Type B pancreatic cell (in vitro differentiated cells): ENCODE measurements around the gene GMPPA. TPM values are rescaled to one million over a fixed set of nuclear protein-coding genes. Genes with fewer than 3 reads are reported as not detected.

ENCODE experiments used
- DNase-seq: peaks from one replicate; pipeline ENCODE4 v3.0.0; 2021; ENCODE audit warnings: mixed read lengths; ENCODE audit not compliant: unreplicated experiment; ENCODE audit errors: extremely low spot score
- H3K27ac Mint-ChIP-seq: 2 replicates; pipeline ENCODE4 v1.8.0; 2021; ENCODE audit warnings: mild to moderate bottlenecking, mixed read lengths
- H3K27me3 Mint-ChIP-seq: 2 replicates; pipeline ENCODE4 v1.8.0; 2021; ENCODE audit warnings: mixed read lengths
- H3K36me3 Mint-ChIP-seq: 2 replicates; pipeline ENCODE4 v1.8.0; 2021; ENCODE audit warnings: mixed read lengths
- H3K4me1 Mint-ChIP-seq: one replicate; pipeline ENCODE4 v1.8.0; 2021; ENCODE audit warnings: mixed read lengths; ENCODE audit not compliant: unreplicated experiment
- H3K4me3 Mint-ChIP-seq: 2 replicates; pipeline ENCODE4 v1.8.0; 2021; ENCODE audit warnings: mild to moderate bottlenecking, mixed read lengths
- H3K9me3 Mint-ChIP-seq: 2 replicates; pipeline ENCODE4 v1.8.0; 2021; ENCODE audit warnings: mixed read lengths
- total RNA-seq: library from RNA; stranded (reverse); gene quantifications from 2 replicates; pipeline ENCODE4 v1.2.1, GENCODE V29; 2021; ENCODE audit warnings: low replicate concordance
- TF ChIP-seq, protein P1 (sequence below): fragments of 200-600 bp; sonication (generic); conservative IDR thresholded peaks from 2 replicates; pipeline ENCODE4 v1.5.0; 2021; ENCODE audit warnings: antibody characterized with exemption, mild to moderate bottlenecking

Gene GMPPA
- total RNA-seq, 1 donor from 2014 or later: 34.4 TPM

DNA sequence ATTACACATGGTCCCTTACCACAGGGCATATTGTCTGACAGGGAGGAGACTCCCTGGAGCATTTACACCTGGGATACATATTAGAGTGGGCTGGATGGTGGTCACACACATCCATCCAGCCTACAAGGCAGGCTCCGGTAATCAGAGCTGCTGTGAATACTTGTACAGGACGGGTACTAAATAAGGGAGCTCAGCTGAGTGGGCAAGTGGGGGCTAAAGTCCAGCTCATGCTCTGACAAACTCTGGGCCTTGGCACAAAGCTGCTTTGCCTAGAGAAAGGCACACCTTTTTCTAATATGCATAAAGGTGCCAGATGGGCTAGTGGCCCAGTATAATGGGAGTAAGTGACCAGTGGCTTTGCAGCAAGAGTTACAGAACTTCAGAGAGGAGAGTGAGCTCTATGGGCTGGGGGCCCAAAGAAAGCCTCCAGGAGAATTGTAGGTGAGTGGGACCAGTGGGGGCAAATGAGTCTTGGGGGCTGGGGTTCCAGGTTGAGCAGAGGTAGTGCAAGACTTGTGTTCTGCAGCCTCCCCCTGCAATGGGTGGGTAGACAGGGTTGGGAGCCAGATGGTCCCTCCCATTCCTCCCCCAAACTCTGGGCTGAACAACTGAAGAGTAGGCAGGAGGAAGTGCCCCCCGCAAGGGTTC is 46.7 kb downstream of the GMPPA start:
- Mint-ChIP-seq H3K36me3 (peaks cover 7% of the 10 kb centered on the region), H3K9me3 (no peaks in the 10 kb centered on the region), H3K4me1 (peaks cover 18% of the 10 kb centered on the region), H3K27me3 (peaks cover 9% of the 10 kb centered on the region), H3K4me3 (peak overlapping the region; percentile 92), H3K27ac (peak overlapping the region; percentile 88)
- no peak for DNase-seq
- TF ChIP-seq, protein P1, sequence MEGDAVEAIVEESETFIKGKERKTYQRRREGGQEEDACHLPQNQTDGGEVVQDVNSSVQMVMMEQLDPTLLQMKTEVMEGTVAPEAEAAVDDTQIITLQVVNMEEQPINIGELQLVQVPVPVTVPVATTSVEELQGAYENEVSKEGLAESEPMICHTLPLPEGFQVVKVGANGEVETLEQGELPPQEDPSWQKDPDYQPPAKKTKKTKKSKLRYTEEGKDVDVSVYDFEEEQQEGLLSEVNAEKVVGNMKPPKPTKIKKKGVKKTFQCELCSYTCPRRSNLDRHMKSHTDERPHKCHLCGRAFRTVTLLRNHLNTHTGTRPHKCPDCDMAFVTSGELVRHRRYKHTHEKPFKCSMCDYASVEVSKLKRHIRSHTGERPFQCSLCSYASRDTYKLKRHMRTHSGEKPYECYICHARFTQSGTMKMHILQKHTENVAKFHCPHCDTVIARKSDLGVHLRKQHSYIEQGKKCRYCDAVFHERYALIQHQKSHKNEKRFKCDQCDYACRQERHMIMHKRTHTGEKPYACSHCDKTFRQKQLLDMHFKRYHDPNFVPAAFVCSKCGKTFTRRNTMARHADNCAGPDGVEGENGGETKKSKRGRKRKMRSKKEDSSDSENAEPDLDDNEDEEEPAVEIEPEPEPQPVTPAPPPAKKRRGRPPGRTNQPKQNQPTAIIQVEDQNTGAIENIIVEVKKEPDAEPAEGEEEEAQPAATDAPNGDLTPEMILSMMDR: no peak

DNA sequence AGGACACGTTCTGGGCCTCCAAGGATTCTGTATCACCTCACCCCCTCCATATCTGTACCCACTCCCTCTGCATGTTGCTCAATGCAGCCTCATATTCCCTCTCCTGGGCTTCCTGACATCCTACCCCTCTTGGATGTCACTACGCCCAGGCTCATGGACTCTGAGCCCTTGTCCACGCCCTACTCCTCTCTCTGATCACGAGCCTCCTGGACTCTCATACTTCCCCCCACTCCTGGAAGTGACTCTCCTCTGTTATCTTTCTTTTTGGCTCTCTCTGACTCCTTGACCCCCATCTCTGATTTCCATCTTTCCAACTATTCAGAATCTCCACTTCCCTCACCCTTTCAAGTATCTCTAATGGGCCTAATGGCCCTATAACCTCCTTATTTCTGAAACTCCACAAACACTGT is 47.3 kb downstream of the GMPPA start:
- H3K9me3 Mint-ChIP-seq: no peaks in the 10 kb centered on the region
- H3K4me3 Mint-ChIP-seq: peak overlapping the region; percentile 73
- no peak overlapping the region for H3K27ac Mint-ChIP-seq
- TF ChIP-seq, protein P1: no peak
- H3K36me3 Mint-ChIP-seq: peaks cover 7% of the 10 kb centered on the region
- no peak for DNase-seq
- H3K27me3 Mint-ChIP-seq: peaks cover 12% of the 10 kb centered on the region
- H3K4me1 Mint-ChIP-seq: peaks cover 18% of the 10 kb centered on the region

DNA sequence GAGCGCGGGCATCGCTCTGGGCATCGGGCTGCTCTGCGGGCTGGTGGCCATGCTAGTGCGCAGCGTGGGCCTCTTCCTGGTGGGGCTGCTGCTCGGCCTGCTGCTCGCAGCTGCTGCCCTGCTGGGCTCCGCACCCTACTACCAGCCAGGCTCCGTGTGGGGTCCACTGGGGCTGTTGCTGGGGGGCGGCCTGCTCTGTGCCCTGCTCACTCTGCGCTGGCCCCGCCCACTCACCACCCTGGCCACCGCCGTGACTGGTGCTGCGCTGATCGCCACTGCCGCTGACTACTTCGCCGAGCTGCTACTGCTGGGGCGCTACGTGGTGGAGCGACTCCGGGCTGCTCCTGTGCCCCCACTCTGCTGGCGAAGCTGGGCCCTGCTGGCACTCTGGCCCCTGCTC is 48.9 kb downstream of the GMPPA start:
- no peak for DNase-seq
- Mint-ChIP-seq H3K27me3 (peaks cover 14% of the 10 kb centered on the region), H3K27ac (no peak overlapping the region), H3K4me3 (no peak overlapping the region), H3K36me3 (peaks cover 4% of the 10 kb centered on the region), H3K4me1 (peaks cover 12% of the 10 kb centered on the region), H3K9me3 (no peaks in the 10 kb centered on the region)
- TF ChIP-seq, protein P1: no peak

DNA sequence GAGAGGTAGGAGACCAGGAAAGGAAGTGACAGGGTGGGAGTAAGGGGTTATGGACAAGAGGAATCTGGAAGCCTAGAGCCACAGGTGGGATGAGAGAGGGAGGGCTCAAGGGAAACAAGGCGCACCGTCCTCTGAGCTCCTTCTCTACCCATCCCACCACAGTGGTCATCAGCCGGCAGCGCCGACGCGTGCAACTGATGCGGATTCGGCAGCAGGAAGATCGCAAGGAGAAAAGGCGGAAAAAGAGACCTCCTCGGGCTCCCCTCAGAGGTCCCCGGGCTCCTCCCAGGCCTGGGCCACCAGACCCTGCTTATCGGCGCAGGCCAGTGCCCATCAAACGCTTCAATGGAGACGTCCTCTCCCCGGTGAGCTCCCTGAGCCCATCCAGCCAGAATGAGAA is 50.3 kb downstream of the GMPPA start:
- no peak overlapping the region for H3K27ac Mint-ChIP-seq

DNA sequence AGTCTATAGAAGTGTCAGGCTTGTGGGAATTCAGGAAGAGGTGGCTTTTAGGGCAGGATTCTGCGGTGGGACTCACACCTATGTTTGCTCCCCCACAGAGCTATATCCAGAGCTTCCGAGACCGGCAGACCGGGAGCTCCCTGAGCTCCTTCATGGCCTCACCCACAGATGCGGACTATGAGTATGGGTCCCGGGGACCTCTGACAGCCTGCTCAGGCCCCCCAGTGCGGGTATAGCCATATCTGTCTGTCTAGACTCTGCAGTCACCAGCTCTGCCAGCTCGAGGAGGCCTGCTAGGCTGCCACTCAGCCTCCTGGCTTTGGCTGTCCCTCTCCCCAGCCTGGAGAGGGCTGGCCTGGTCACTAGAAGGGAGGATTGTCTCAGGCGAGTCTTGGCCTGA is 50.9 kb downstream of the GMPPA start:
- H3K27ac Mint-ChIP-seq: no peak overlapping the region
- H3K27me3 Mint-ChIP-seq: peaks cover 16% of the 10 kb centered on the region
- peaks cover 4% of the 10 kb centered on the region for H3K36me3 Mint-ChIP-seq
- H3K9me3 Mint-ChIP-seq: no peaks in the 10 kb centered on the region
- DNase-seq: no peak
- no peak overlapping the region for H3K4me3 Mint-ChIP-seq
- TF ChIP-seq, protein P1: no peak
- H3K4me1 Mint-ChIP-seq: peaks cover 4% of the 10 kb centered on the region

More for the DNA sequence above, 50.3 kb downstream of the GMPPA start:
- Mint-ChIP-seq H3K4me1 (peaks cover 9% of the 10 kb centered on the region), H3K4me3 (no peak overlapping the region), H3K36me3 (peaks cover 4% of the 10 kb centered on the region), H3K27me3 (peaks cover 16% of the 10 kb centered on the region), H3K9me3 (no peaks in the 10 kb centered on the region)
- TF ChIP-seq, protein P1: no peak
- no peak for DNase-seq
